LNCaP clone FGC (cell line): ENCODE data around the gene DNAJC1.

ENCODE experiments used
- DNase-seq: peaks from one replicate; pipeline ENCODE4 v3.0.0-alpha.2; 2011; ENCODE audit warnings: low read depth
- H3K4me3 ChIP-seq: 2 replicates; pipeline ENCODE4 v1.5.1; 2011; ENCODE audit warnings: mild to moderate bottlenecking, low read depth, low read length, control low read depth
- TF ChIP-seq, protein P1 (sequence below): IDR thresholded peaks from 2 replicates; pipeline ENCODE4 v1.5.1; 2012; ENCODE audit warnings: mild to moderate bottlenecking; ENCODE audit not compliant: control insufficient read depth, insufficient read depth; ENCODE audit errors: extremely low read depth

The DNAJC1 gene

GRCh38 chr10:21912625-21913024 lies 90.9 kb downstream of the DNAJC1 start:
- DNase-seq: no peak
- TF ChIP-seq, protein P1, sequence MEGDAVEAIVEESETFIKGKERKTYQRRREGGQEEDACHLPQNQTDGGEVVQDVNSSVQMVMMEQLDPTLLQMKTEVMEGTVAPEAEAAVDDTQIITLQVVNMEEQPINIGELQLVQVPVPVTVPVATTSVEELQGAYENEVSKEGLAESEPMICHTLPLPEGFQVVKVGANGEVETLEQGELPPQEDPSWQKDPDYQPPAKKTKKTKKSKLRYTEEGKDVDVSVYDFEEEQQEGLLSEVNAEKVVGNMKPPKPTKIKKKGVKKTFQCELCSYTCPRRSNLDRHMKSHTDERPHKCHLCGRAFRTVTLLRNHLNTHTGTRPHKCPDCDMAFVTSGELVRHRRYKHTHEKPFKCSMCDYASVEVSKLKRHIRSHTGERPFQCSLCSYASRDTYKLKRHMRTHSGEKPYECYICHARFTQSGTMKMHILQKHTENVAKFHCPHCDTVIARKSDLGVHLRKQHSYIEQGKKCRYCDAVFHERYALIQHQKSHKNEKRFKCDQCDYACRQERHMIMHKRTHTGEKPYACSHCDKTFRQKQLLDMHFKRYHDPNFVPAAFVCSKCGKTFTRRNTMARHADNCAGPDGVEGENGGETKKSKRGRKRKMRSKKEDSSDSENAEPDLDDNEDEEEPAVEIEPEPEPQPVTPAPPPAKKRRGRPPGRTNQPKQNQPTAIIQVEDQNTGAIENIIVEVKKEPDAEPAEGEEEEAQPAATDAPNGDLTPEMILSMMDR: no peak
- no peak overlapping the region for H3K4me3 ChIP-seq

- TF ChIP-seq, protein P1: no peak
Observed at GRCh38 chr10:21910798-21911197, 92.7 kb downstream of the DNAJC1 start.

GRCh38 chr10:21907436-21907835 lies 96.1 kb downstream of the DNAJC1 start:
- H3K4me3 ChIP-seq: no peak overlapping the region
- TF ChIP-seq, protein P1: no peak
- no peak for DNase-seq

More at GRCh38 chr10:21910798-21911197, 92.7 kb downstream of the DNAJC1 start:
- no peak for DNase-seq
- no peak overlapping the region for H3K4me3 ChIP-seq

DNA sequence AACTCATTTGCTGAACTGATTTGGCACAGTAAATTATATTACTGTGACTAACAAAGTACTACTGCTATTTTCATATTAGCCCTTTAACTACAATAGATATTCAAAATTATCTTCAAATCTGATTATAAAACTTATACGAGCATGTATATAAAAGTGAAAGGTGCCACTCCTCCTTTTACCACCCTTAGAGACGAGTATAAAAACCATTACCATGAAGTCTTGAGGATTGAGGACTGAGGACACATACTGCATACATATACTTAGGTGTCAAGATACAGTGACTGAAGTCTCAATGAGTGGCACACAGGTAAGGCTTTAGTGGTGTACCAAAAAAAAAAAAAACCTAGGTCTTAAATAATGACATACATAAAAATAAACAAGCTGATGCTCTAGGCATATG lies 98.6 kb downstream of the DNAJC1 start:
- no peak for DNase-seq
- TF ChIP-seq, protein P1: no peak
- no peak overlapping the region for H3K4me3 ChIP-seq

DNA sequence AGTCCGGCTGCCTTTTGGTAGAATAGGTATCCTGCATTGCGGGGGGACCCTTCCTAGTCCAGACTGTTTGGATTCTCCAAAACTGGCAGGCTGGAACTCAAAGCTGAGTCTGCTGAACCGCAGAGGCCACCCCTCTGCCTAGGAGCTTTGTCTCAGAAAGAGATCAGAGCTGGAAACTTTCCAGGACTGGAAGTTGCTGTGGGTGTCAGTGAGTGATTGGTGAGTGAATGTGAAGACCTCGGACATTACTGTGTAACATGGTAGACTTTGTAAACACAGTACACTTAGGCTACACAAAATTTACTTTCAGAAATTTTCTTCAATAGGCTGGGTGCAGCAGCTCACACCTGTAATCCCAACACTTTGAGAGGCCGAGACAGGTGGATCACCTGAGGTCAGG lies 103.8 kb downstream of the DNAJC1 start:
- no peak for DNase-seq
- H3K4me3 ChIP-seq: no peak overlapping the region
- TF ChIP-seq, protein P1: no peak

GRCh38 chr10:21895932-21896331 lies 107.6 kb downstream of the DNAJC1 start:
- DNase-seq: no peak
- no peak overlapping the region for H3K4me3 ChIP-seq
- TF ChIP-seq, protein P1: no peak

DNA sequence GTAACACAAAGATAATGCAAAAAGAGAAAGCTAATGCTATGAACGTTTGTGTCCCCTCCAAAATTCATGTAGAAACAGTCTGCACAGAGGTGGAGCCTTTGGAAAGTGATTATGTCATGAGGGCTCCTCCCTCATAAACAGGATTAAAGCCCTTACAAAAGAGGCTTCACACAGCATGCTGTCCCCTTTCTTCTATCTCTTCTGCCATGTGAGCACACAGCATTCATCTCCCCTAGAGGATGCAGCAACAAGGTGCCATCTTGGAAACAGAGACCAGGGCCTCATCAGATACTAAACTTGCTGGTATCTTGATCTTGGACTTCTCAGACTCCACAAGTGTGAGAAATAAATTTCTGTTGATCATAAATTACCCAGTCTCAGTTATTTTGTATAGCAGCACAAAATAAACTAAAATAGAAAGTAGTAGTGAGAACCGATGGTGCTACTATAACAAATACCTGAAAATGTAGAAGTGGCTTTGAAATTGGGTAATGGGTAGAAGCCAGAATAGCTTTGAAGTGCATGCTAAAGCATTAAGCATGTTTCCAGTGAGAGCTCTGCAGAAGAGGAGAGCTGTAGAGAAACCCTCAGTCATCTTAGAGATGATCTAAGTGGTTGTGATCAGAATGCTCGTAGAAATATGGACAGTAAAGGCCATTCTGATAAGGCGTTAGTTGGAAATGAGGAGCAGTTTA lies 108.7 kb downstream of the DNAJC1 start:
- TF ChIP-seq, protein P1: no peak
- no peak for DNase-seq
- no peak overlapping the region for H3K4me3 ChIP-seq
